Vagina (tissue), 2 donors: Measurements from ENCODE around the gene ST7. TPM values are rescaled to one million over a fixed set of nuclear protein-coding genes. Genes with fewer than 3 reads are reported as not detected.

Experiments used
- DNase-seq, 2 donors: peaks; one replicate each; pipeline ENCODE4 v3.0.0-alpha.2; 2017; ENCODE audit errors: extremely low spot score in 2 of 2
- H3K27ac ChIP-seq: fragments of 200-600 bp; sonication (generic); one replicate; pipeline ENCODE4 v1.5.1; 2019
- H3K27me3 ChIP-seq: fragments of 200-600 bp; sonication (generic); one replicate; pipeline ENCODE4 v1.5.1; 2019
- H3K36me3 ChIP-seq, 2 donors: fragments of 200-600 bp; sonication (generic); one replicate each; pipeline ENCODE4 v1.5.1; 2017 to 2019
- H3K4me1 ChIP-seq: fragments of 200-600 bp; sonication (generic); one replicate; pipeline ENCODE4 v1.5.1; 2019
- H3K4me3 ChIP-seq, 2 donors: fragments of 200-600 bp; sonication (generic); 1 replicate in 1 of 2; 2 replicates in 1 of 2; pipeline ENCODE4 v1.5.1; 2016 to 2019
- H3K9me3 ChIP-seq: fragments of 200-600 bp; sonication (generic); one replicate; pipeline ENCODE4 v1.5.1; 2019
- POLR2A ChIP-seq, 2 donors: fragments of 450-650 bp; IDR thresholded peaks; one replicate each; pipeline ENCODE4 v1.6.1; 2017; ENCODE audit warnings: antibody characterized with exemption in 2 of 2, mild to moderate bottlenecking in 2 of 2, moderate library complexity in 2 of 2
- POLR2AphosphoS5 ChIP-seq, 2 donors: sonication (generic); formaldehyde crosslinking; IDR thresholded peaks; one replicate each; pipeline ENCODE4 v1.9.0; 2017; ENCODE audit warnings: antibody characterized with exemption in 2 of 2, mild to moderate bottlenecking in 2 of 2, low read depth in 1 of 2; ENCODE audit not compliant: insufficient read depth in 1 of 2
- intact Hi-C: fragments of 100-400 bp; cut with DNase I; formaldehyde crosslinking; loops from one replicate; pipeline ENCODE4 v1.15.1; 2023
- total RNA-seq: library from RNA; depleted of rRNA; stranded (reverse); fragments of >200 nt; gene quantifications from one replicate; pipeline ENCODE4 v1.2.3, GENCODE V29; 2016
- TF ChIP-seq, protein P1 (sequence below), 3 experiments: fragments of 450-650 bp in 2 of 3; fragments of 200-600 bp in 1 of 3; sonication (generic) in 1 of 3; IDR thresholded peaks; one replicate each; pipeline ENCODE4 v1.5.1; 2017 to 2019; ENCODE audit warnings: antibody characterized with exemption in 3 of 3, mild to moderate bottlenecking in 2 of 3, moderate library complexity in 2 of 3

The ST7 gene
- total RNA-seq, 1 donor from 2014 or later: 15.2 TPM

DNA sequence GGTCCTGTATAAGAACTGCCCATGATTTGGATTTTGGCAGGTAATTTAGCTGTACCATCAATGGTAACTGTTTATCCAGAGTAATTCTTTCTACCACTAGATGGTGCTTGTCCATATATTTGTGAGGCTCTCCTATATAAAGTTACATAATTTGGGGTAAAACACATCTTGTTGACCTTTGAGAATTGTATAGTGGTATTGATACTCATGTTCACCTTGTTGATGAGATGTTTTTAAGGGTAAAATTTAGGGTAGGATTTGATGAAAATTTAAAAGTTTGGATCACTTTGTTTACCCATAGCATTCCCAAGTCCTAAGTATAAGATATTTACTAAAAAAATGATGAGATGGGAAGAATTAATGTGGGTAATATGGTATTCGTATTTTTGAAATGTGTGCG lies 31.6 kb downstream of the ST7 start:
- no peak for DNase-seq
- no peaks in the 10 kb centered on the region for H3K9me3 ChIP-seq
- intact Hi-C loops: no loop called here
- H3K36me3 ChIP-seq: no peaks in the 10 kb centered on the region
- no peaks in the 10 kb centered on the region for H3K4me1 ChIP-seq
- TF ChIP-seq POLR2AphosphoS5 (IDR thresholded peaks at IDR 0.05; ENCODE audit: insufficient read depth in 1 of 2, low read depth in 1 of 2): no peak
- TF ChIP-seq POLR2A (IDR thresholded peaks at IDR 0.05): no peak
- TF ChIP-seq, protein P1, sequence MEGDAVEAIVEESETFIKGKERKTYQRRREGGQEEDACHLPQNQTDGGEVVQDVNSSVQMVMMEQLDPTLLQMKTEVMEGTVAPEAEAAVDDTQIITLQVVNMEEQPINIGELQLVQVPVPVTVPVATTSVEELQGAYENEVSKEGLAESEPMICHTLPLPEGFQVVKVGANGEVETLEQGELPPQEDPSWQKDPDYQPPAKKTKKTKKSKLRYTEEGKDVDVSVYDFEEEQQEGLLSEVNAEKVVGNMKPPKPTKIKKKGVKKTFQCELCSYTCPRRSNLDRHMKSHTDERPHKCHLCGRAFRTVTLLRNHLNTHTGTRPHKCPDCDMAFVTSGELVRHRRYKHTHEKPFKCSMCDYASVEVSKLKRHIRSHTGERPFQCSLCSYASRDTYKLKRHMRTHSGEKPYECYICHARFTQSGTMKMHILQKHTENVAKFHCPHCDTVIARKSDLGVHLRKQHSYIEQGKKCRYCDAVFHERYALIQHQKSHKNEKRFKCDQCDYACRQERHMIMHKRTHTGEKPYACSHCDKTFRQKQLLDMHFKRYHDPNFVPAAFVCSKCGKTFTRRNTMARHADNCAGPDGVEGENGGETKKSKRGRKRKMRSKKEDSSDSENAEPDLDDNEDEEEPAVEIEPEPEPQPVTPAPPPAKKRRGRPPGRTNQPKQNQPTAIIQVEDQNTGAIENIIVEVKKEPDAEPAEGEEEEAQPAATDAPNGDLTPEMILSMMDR (IDR thresholded peaks at IDR 0.05): peak; percentile 25 to 48 (median 45)
- H3K27ac ChIP-seq: no peak overlapping the region
- H3K27me3 ChIP-seq: no peaks in the 10 kb centered on the region
- H3K4me3 ChIP-seq: no peak overlapping the region

DNA sequence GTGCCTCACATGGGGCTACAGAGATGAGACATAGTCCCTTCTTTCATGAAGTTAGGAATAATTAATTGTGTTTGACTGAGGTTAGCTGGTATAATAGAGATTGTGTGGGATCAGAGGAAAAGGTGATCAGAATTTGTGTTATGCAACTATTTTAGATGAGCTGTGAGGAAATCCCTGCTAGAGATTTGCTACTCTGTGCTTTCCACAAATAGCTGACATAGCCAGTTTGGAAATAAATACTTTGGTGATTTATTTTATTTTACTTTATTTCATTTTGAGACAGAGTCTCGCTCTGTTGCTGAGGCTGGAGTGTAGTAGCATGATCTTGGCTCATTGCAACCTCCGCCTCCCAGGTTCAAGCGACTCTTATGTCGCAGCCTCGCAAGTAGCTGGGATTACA lies 32.3 kb downstream of the ST7 start:
- Histone ChIP-seq H3K27me3 (no peaks in the 10 kb centered on the region), H3K27ac (no peak overlapping the region), H3K36me3 (no peaks in the 10 kb centered on the region), H3K9me3 (no peaks in the 10 kb centered on the region), H3K4me1 (no peaks in the 10 kb centered on the region), H3K4me3 (no peak overlapping the region)
- DNase-seq: no peak
- no peak for TF ChIP-seq POLR2A (IDR thresholded peaks at IDR 0.05)
- TF ChIP-seq, protein P1 (IDR thresholded peaks at IDR 0.05): no peak
- TF ChIP-seq POLR2AphosphoS5 (IDR thresholded peaks at IDR 0.05; ENCODE audit: insufficient read depth in 1 of 2, low read depth in 1 of 2): no peak
- intact Hi-C loops: no loop called here

DNA sequence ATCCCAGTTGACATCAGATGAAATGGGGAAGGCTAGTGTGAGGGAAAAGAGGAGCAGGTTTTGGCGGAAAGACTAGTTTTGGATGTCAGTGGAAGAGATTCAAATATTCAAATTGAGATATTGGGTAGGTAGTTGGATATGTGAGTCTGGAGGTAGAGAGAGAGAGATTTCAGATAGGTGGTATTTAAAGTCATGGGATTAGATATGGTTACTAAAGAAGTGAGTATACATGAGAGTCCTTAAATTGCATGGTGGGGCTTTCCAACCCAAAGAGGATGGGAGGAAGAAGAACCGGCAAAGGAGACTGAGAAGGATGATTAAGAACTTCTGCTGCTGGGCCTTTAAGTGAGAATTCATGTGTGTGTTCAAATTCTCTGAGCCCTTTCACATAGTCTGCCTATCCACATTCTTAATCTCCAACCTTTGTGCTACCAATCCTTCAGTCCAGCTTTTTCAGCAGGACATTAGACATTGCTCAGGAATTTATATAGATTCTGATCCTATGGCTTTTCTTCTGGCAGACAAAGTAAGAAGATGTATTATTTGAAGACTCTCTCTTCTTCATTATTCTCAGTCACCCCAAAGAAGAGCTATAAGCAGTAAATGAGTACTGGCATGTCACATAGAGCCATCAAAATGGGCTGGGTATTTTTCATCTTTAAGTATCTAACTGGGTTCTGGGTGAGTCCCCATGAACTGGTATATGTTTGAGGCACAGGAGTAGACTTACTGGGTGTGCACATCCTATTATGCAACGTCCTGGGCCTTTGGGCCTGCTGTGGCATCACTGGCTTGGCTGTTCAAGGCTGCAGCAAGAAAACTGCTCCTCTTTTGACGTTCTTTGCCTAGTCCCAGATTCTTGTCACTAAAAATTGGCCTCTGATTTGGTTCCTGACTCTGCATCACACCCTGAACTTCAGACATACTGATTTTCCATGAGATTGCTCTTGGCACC lies 33.6 kb downstream of the ST7 start:
- no peak overlapping the region for H3K4me3 ChIP-seq
- DNase-seq: no peak
- H3K36me3 ChIP-seq: no peaks in the 10 kb centered on the region
- H3K27me3 ChIP-seq: no peaks in the 10 kb centered on the region
- no peaks in the 10 kb centered on the region for H3K4me1 ChIP-seq
- intact Hi-C loops: no loop called here
- no peaks in the 10 kb centered on the region for H3K9me3 ChIP-seq
- TF ChIP-seq POLR2A (IDR thresholded peaks at IDR 0.05) (no peak), POLR2AphosphoS5 (IDR thresholded peaks at IDR 0.05; ENCODE audit: insufficient read depth in 1 of 2, low read depth in 1 of 2) (no peak)
- TF ChIP-seq, protein P1 (IDR thresholded peaks at IDR 0.05): no peak
- H3K27ac ChIP-seq: no peak overlapping the region

DNA sequence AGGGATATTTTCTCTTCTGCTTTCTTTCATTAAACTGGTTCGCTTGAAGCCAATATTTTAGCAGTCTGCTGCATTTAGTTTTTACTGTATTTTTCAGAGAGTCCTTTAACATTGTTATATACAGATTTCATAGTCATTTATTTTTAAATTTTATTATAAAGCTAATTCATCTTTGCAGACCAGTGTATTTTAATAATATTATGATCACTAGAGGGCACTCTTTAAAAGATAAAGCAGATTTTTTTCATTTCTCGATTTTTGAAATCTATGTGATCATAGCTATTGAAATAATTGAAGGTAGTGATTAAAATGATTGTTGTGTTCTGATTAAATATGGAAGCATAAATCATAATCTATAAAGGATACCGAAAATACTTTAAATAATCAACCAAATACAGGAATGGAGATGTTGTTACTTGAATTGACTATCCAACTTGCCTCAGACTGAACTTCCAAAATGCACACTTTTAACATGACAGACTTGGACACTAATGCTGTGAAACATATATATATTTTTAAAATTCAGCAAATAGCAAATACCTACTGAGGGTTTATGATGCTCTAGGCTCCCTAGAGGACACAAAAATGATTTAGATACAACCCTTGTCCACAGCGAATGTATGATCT lies 35.2 kb downstream of the ST7 start:
- Histone ChIP-seq H3K27me3 (no peaks in the 10 kb centered on the region), H3K9me3 (no peaks in the 10 kb centered on the region), H3K4me3 (no peak overlapping the region), H3K27ac (no peak overlapping the region), H3K36me3 (no peaks in the 10 kb centered on the region), H3K4me1 (no peaks in the 10 kb centered on the region)
- DNase-seq: no peak
- intact Hi-C loops: loop anchor here (2.0 kb wide), 1 partner anchor 128 kb away; no protein-coding TSS in a partner anchor
- TF ChIP-seq, protein P1 (IDR thresholded peaks at IDR 0.05): peak in 1 of 3 experiments; percentile 10
- no peak for TF ChIP-seq POLR2A (IDR thresholded peaks at IDR 0.05)

DNA sequence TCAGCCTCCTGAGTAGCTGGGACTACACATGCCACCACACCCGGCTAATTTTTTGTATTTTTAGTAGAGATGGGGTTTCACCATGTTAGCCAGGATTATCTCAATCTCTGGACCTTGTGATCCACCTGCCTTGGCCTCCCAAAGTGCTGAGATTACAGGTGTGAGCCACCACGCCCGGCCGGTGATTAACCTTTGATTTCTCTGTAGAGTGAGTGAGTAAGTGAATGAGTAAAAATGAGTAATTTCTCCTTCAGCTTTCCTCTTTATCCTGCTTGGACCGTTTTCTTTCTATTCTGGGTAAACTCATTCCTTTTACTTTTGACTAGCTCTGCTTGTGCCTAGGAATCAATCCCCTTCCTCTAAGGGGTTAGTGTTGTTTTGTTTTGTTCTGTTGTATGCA lies 36.8 kb downstream of the ST7 start:
- intact Hi-C loops: no loop called here
- TF ChIP-seq, protein P1 (IDR thresholded peaks at IDR 0.05): no peak
- TF ChIP-seq POLR2A (IDR thresholded peaks at IDR 0.05): no peak
- TF ChIP-seq POLR2AphosphoS5 (IDR thresholded peaks at IDR 0.05; ENCODE audit: insufficient read depth in 1 of 2, low read depth in 1 of 2): no peak
- Histone ChIP-seq H3K4me1 (no peaks in the 10 kb centered on the region), H3K27ac (no peak overlapping the region), H3K36me3 (no peaks in the 10 kb centered on the region), H3K4me3 (no peak overlapping the region), H3K27me3 (no peaks in the 10 kb centered on the region), H3K9me3 (no peaks in the 10 kb centered on the region)
- DNase-seq: no peak
